ENCODE data around the gene DZANK1. TPM values are rescaled to one million over a fixed set of nuclear protein-coding genes. Genes with fewer than 3 reads are reported as not detected.

DZANK1 gene
- polyA plus RNA-seq, 1 of the 3 experiments (the other 2 are of a cell fraction): 3.3 TPM

GRCh38 chr20:18395544-18395943 is 71.3 kb downstream of the DZANK1 start (continued):
- no peak for TF ChIP-seq RFX5 (IDR thresholded peaks at IDR 0.05; ENCODE audit: low read length)

DNA sequence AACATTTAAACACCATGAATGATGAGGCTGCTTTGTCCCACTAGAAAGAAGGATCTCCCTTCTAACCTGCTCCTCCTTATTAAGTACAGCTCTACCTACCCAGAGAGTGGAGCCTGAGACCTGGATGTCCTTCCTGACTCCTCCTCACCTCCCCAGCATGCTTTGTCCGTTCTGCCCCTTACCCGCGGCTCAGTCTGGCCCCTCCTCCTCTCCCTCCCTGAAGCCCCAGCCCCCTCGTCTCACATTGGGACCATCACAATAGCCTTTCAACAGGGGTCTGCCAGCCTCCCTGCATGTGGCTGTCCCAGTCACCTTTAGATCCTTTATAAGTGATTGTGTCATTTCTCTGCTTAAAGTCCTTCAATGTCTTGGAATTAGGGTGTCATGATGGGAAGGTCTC is 72.5 kb downstream of the DZANK1 start:
- Histone ChIP-seq H3K9me2 (no peaks in the 10 kb centered on the region), H3K4me3 (ENCODE audit: low read depth in 2 of 2, low read length in 1 of 2) (no peak overlapping the region), H3K27ac (ENCODE audit: low read depth in 2 of 2, low read length in 1 of 2) (no peak overlapping the region), H3K79me2 (ENCODE audit: insufficient read depth) (no peaks in the 10 kb centered on the region), H3K9ac (no peak overlapping the region), H4K20me1 (ENCODE audit: insufficient read depth) (no peaks in the 10 kb centered on the region), H3K27me3 (ENCODE audit: insufficient read depth) (no peaks in the 10 kb centered on the region), H3K9me3 (no peaks in the 10 kb centered on the region), H3F3A (replicated peaks; ENCODE audit: insufficient read depth) (no peaks in the 10 kb centered on the region), H3K36me3 (replicated peaks in 1 of 2; ENCODE audit: control insufficient read depth in 1 of 2, insufficient read depth in 2 of 2, low read length in 1 of 2) (peaks cover 0 to 6% of the 10 kb centered on the region in 2 experiments), H3K4me2 (no peak overlapping the region), H2AFZ (ENCODE audit: low read depth) (no peak overlapping the region), H3K4me1 (ENCODE audit: control insufficient read depth in 1 of 2, insufficient read depth in 2 of 2, low read depth in 1 of 2, low read length in 1 of 2) (no peaks in the 10 kb centered on the region)
- 84% methylated on average over 4 of the region's 4 CpGs for WGBS (ENCODE audit: low lambda C conversion rate)
- CTCF ChIA-PET: no interaction called here
- POLR2A ChIA-PET: no interaction called here
- TF ChIP-seq MEF2A (IDR thresholded peaks at IDR 0.05; ENCODE audit: borderline replicate concordance, low read depth) (no peak), REST (IDR thresholded peaks at IDR 0.05; ENCODE audit: low read depth, low read length) (no peak), NFIC (IDR thresholded peaks at IDR 0.05; ENCODE audit: borderline replicate concordance) (no peak), NRF1 (IDR thresholded peaks at IDR 0.05; ENCODE audit: low read depth, low read length) (no peak), ELF1 (IDR thresholded peaks at IDR 0.05) (no peak), FOXM1 (IDR thresholded peaks at IDR 0.05; ENCODE audit: low read depth) (no peak), FOXJ3 (CRISPR knock-in tag; IDR thresholded peaks at IDR 0.05) (no peak), RFX5 (IDR thresholded peaks at IDR 0.05; ENCODE audit: low read length) (no peak), SMC3 (IDR thresholded peaks at IDR 0.05; ENCODE audit: low read depth, low read length) (no peak), TAF1 (IDR thresholded peaks at IDR 0.05; ENCODE audit: borderline replicate concordance, low read depth, low read length) (no peak), PBX3 (IDR thresholded peaks at IDR 0.05) (no peak), ZBTB33 (IDR thresholded peaks at IDR 0.05; ENCODE audit: borderline replicate concordance, low read depth) (no peak), TCF12 (IDR thresholded peaks at IDR 0.05) (no peak), MAX (IDR thresholded peaks at IDR 0.05; ENCODE audit: low read depth) (no peak), USF1 (IDR thresholded peaks at IDR 0.05; ENCODE audit: borderline replicate concordance, low read depth) (no peak), IRF3 (IDR thresholded peaks at IDR 0.05; ENCODE audit: low read depth, low read length) (no peak), YY1 (IDR thresholded peaks at IDR 0.05; ENCODE audit: low read depth) (no peak)
- TF ChIP-seq, protein P1, sequence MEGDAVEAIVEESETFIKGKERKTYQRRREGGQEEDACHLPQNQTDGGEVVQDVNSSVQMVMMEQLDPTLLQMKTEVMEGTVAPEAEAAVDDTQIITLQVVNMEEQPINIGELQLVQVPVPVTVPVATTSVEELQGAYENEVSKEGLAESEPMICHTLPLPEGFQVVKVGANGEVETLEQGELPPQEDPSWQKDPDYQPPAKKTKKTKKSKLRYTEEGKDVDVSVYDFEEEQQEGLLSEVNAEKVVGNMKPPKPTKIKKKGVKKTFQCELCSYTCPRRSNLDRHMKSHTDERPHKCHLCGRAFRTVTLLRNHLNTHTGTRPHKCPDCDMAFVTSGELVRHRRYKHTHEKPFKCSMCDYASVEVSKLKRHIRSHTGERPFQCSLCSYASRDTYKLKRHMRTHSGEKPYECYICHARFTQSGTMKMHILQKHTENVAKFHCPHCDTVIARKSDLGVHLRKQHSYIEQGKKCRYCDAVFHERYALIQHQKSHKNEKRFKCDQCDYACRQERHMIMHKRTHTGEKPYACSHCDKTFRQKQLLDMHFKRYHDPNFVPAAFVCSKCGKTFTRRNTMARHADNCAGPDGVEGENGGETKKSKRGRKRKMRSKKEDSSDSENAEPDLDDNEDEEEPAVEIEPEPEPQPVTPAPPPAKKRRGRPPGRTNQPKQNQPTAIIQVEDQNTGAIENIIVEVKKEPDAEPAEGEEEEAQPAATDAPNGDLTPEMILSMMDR (IDR thresholded peaks at IDR 0.05): no peak
- no peak for DNase-seq

All from SK-N-SH (cell line).